CD4-positive, alpha-beta T cell treated with Interleukin-12 subunit alpha and Interleukin-12 subunit beta, for 1 hour (primary cell): ENCODE measurements around the gene LETMD1.
"Not testable (repeated sequence)": the region's sequence is repeated elsewhere in the genome, so short reads cannot be mapped to it uniquely, and the experiment has no call there.

Experiments
- DNase-seq: peaks from one replicate; pipeline ENCODE4 v3.0.0-alpha.2; 2020

LETMD1 gene

GRCh38 chr12:51047655-51048540 is at the start of gene LETMD1:
TSS of gene LETMD1 (plus strand) at chr12:51048327. CDS start at chr12:51048357, 30 bp downstream.
- peak; percentile 95 for DNase-seq

- DNase-seq, result no peak
These were observed 49.0 kb upstream of the LETMD1 start for GRCh38 chr12:50999093-50999492.

GRCh38 chr12:51000245-51000644 is 47.9 kb upstream of the LETMD1 start:
- no peak for DNase-seq

GRCh38 chr12:51001799-51002198 is 46.3 kb upstream of the LETMD1 start:
- DNase-seq, result no peak

- no peak for DNase-seq
These were observed 43.6 kb upstream of the LETMD1 start for GRCh38 chr12:51004504-51004903.

- no peak for DNase-seq
These were observed 43.1 kb upstream of the LETMD1 start for GRCh38 chr12:51005030-51005429.

GRCh38 chr12:51005671-51006070 is 42.5 kb upstream of the LETMD1 start:
- no peak for DNase-seq

GRCh38 chr12:51008329-51009055 is 39.6 kb upstream of the LETMD1 start:
- no peak for DNase-seq

GRCh38 chr12:51009056-51009440 is 39.1 kb upstream of the LETMD1 start:
- peak; percentile 46 for DNase-seq

DNA sequence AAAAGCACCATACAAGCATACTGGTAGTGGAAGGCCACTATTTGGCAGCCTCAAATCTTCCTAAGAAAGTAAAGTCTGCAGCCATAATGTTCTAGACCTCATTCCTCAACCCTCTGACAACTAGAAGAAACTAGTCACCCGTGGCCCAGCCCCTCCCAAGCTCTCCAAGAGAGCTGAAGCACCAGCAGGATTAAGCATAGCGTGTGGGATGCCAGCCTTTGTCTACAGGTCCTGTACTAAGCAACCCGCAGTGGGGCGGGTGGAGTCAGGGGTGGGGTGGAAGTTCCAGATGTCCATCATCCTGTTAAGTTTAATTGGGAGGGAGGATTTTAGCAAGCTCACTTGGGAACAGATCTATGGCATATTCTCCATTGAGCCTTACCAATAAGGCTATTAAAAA is 36.2 kb upstream of the LETMD1 start:
- no peak for DNase-seq

DNA sequence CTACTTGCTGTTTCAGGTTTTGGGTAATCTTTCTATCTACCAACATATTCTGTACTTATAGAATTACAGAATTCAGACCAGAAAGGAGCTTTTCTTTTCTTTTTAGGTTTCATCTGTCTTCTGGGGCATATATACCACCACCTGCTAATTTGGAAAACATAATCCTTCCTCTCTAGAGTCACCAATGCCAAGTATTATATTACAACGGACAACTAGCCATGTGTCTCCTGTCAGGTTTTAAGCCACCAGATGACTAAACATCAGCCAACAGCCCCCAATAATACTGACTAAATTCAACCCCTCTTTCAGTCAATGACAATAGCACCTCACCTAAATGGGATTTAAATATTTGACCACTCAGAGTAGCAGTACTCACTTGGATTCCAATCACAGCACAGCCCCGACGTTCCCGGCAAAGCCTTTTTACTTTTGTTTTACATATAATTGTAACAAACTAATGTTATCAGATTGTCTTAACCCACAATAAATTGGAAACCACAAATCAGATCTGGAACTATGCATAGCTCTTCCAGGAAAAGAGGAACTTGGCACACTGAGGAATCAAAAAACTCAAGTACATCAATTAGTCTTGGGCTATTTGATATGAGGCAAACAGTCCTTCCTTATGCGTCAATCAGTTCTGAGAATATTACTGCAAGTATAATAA is 35.4 kb upstream of the LETMD1 start:
- DNase-seq, result no peak

DNA sequence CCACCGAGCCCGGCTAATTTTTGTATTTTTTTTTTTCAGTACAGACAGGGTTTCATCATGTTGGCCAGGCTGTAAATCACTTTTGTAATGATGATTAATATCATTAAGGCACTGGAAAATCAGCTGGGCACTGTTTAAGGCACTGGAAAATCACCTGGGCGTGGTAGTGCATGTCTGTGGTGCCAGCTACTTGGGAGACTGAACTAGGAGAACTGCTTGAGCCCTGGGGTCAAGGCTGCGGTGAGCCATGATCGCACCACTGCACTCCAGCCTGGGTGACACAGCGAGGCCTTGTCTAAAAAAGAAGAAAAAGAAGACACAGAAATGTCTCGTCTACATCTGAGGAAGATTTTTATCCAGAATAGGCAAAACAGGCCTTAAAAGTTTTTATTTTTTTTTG is 34.7 kb upstream of the LETMD1 start:
- no peak for DNase-seq

DNA sequence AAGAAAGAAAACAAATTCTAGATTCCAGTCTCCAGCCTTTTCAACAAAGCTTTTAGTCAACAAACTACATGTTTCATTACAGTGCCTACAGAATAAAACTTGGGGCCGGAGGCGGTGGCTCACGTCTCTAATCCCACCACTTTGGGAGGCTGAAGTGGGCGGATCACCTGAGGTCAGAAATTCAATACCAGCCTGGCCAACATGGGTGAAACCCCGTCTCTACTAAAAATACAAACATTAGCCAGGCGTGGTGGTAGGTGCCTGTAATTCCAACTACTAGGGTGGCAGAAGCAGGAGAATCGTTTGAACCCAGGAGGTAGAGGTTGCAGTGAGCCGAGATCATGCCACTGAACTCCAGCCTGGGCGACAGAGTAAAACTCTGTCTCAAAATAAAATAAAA is 33.7 kb upstream of the LETMD1 start:
- not testable (repeated sequence) for DNase-seq

GRCh38 chr12:51017452-51017851 is 30.7 kb upstream of the LETMD1 start:
- no peak for DNase-seq

DNA sequence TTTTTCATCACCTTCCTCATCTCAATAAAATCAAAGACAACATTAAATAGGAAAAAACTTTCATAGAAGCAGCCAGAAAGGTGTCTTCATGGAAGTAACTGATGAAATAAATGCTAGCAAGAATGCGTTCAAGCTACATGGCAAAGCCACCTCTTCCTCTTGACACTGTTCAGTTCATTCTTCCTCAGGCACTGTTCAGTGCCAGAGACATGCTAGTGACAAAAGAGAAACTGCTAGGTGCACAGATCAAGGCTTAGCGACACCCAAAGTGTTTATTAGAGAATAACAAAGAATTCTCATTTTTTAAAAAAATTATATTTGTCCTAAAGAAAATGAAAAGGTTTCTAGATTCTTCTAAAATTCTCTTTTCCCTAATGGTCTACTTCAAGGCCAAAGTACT is 29.2 kb upstream of the LETMD1 start:
- DNase-seq, result no peak

DNA sequence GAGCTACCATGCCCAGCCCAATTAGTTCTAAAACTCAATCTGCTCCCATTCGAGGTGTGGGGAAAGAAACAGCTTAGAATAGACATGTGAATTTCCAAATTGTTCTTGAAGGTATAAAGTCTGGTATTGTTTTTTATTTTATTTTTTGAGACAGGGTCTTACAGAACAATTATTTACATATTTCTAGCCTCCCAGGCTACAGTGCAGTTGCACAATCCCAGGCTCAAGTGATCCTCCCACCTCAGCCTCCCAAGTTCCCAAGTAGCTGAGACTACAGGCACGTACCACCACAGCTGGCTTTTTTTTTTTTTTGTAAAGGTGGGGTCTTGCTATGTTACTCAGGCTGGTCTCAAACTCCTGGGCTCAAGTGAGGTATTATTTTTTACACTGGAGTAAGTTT is 28.2 kb upstream of the LETMD1 start:
- DNase-seq, result no peak

DNA sequence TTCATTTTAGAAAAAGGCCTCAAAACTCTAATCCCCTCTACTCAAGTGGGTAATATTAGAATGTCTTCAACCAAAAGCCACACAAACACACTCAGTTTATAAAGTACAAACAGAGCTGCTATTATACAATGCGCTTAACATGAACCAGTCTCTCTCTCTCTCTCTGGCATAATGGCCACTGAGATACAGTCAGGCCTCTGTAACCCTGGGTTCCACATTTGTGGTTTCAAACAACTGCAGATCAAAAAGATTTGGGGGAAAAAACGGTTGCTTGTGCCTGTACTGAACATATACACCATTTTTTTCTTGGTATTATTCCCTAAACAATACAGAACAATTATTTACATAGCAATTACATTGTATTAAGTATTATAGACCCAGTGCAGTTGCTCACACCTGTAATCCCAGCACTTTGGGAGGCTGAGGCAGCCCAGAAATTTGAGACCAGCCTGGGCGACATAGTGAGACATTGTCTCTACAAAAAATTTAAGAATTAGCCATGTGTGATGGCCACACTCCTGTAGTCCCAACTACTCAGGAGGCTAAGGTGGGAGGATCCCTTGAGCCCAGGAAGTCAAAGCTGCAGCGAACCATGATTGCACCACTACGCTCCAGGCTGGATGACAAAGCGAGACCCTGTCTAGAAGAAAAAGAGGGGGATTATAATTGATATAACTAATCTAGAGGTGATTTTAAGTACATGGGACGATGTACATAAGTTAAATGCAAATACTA is 27.5 kb upstream of the LETMD1 start:
- no peak for DNase-seq

- DNase-seq, result no peak
These were observed 26.4 kb upstream of the LETMD1 start for GRCh38 chr12:51021694-51022093.

DNA sequence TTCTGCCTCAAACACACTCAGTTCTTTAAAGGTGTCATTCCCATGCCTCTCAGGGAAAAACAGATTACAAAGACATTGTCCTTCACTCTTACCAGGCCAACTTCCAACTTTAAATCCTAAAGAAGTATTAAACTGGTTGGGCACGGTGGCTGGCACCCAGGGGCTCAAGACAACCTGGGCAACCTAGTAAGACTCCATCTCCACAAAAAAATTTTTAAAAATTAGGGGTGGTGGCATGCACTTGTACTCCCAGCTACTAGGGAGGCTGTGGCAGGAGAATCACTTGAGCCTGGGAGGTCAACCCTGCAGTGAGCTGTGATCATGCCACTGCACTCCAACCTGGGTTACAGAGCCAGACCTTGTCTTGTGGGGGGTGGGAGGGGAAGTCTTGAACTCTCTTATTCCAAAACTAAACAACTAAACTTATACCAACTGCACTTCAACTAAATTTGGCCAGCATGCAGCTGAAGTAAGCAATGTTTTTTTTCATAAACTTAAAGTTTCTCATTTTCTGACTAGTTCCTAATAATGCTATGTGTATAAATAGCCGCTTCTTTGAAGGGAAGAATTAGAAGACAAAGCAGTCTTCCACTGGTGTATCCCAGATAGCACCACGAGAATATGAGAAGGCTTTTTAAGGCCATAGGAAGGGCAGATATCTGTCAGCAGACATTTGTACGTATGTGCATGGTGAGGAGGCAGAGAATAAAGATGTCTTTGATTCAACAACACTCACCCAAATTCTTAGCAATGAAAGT is 24.3 kb upstream of the LETMD1 start:
- no peak for DNase-seq

GRCh38 chr12:51025338-51025835 is 22.7 kb upstream of the LETMD1 start:
- DNase-seq, result no peak

DNA sequence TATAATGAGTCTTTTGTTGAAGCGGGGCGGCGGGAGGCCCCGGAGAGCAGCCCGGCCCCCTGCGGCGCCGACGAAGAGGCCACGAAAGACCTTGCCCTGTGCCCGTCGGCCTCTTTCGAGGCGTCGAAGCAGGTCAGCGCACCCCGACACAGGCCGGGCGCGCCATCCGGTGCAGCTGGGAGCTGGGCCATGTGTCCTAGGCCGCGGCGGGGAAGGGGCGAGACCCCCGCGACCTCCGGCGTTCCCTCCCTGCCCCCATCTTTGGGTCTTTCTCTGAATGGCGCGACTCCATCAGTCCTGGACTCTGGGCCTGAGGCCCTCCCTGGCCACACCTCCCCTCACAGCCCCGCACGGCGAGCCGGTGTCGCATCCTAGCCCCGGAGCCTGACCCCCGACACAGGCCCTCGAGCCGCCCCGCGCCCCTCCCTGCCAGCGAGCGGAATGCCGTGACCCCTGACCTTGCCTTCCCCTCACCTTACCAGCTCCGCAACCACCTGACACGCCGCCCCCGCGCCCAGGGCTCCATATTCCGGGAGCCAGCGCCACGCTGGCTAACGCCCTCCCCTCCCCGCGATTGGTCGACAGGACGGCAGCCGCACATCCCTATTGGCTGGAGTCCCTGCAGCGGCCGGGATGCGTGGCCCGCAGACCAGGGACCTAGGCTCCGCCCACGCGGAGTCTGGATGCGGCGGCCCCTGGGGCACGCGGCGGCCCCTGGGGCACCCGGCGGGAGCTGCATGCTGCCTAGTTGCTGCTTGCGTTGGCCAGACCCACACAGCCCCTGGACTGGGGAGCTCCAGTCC is 22.1 kb upstream of the LETMD1 start, which contains the start of gene SLC11A2:
SLC11A2 (minus strand) TSS at position 549 of the 803 bp plus-strand sequence. CDS start 15,656 bp downstream, outside the sequence.
- peak; percentile 92 for DNase-seq
